GM12878 (cell line): ENCODE data around the gene DIPK1A. TPM values are rescaled to one million over a fixed set of nuclear protein-coding genes. Genes with fewer than 3 reads are reported as not detected.
A peak's percentile ranks its signal among the peaks of the same experiment; 100 is the strongest.

ENCODE experiments used
- ATF7 ChIP-seq: fragments of 450-650 bp; IDR thresholded peaks from 2 replicates; pipeline ENCODE4 v1.6.1; 2016; ENCODE audit warnings: low read depth, mild to moderate bottlenecking
- CBX3 ChIP-seq: fragments of 200-600 bp; sonication (generic); IDR thresholded peaks from 2 replicates; pipeline ENCODE4 v1.6.1; 2016; ENCODE audit warnings: low read depth, borderline replicate concordance
- ETV6 ChIP-seq, 2 experiments: fragments of 450-650 bp in 1 of 2; IDR thresholded peaks in 1 of 2; conservative IDR thresholded peaks in 1 of 2; 2 replicates each; pipeline ENCODE4 v1.6.1; 2014; ENCODE audit warnings: antibody characterized with exemption in 1 of 2, borderline replicate concordance in 1 of 2, low read depth in 1 of 2, mild to moderate bottlenecking in 1 of 2, moderate library complexity in 1 of 2
- HDAC6 ChIP-seq: fragments of 200-600 bp; sonication (generic); IDR thresholded peaks from one replicate; pipeline ENCODE4 v1.8.0; 2017; ENCODE audit warnings: antibody characterized with exemption; ENCODE audit not compliant: unreplicated experiment
- IKZF1 ChIP-seq: fragments of 450-650 bp; conservative IDR thresholded peaks from 2 replicates; pipeline ENCODE4 v1.6.1; 2017; ENCODE audit warnings: antibody characterized with exemption, mild to moderate bottlenecking
- JUND ChIP-seq: IDR thresholded peaks from 2 replicates; pipeline ENCODE4 v1.6.1; 2012; ENCODE audit warnings: low read depth, mild to moderate bottlenecking, low read length, improper control_type of control experiment, moderate library complexity
- MEF2A ChIP-seq: IDR thresholded peaks from 2 replicates; pipeline ENCODE4 v1.6.1; 2011; ENCODE audit warnings: low read depth, mild to moderate bottlenecking, low read length, moderate library complexity; ENCODE audit not compliant: insufficient read depth
- MEF2B ChIP-seq: fragments of 450-650 bp; IDR thresholded peaks from 2 replicates; pipeline ENCODE4 v1.6.1; 2018; ENCODE audit warnings: mild to moderate bottlenecking, moderate library complexity; ENCODE audit not compliant: partially characterized antibody, poor library complexity, severe bottlenecking
- MXI1 ChIP-seq: fragments of 150-350 bp; IDR thresholded peaks from 2 replicates; pipeline ENCODE4 v1.6.1; 2011; ENCODE audit warnings: low read depth, mild to moderate bottlenecking, inconsistent platforms, low read length, improper control_type of control experiment
- NBN ChIP-seq: fragments of 450-650 bp; IDR thresholded peaks from 2 replicates; pipeline ENCODE4 v1.6.1; 2016
- NRF1 ChIP-seq: conservative IDR thresholded peaks from 2 replicates; pipeline ENCODE4 v1.6.1; 2011; ENCODE audit warnings: mild to moderate bottlenecking, low read depth, low read length, improper control_type of control experiment
- PML ChIP-seq: IDR thresholded peaks from 2 replicates; pipeline ENCODE4 v1.6.1; 2012; ENCODE audit warnings: low read length, inconsistent platforms
- RUNX3 ChIP-seq: IDR thresholded peaks from 2 replicates; pipeline ENCODE4 v1.6.1; 2012; ENCODE audit warnings: low read length, inconsistent platforms
- SIN3A ChIP-seq: IDR thresholded peaks from 2 replicates; pipeline ENCODE4 v1.6.1; 2012; ENCODE audit warnings: low read depth, low read length, improper control_type of control experiment
- SMC3 ChIP-seq: IDR thresholded peaks from 2 replicates; pipeline ENCODE4 v1.6.1; 2011; ENCODE audit warnings: low read length, improper control_type of control experiment, borderline replicate concordance
- SP1 ChIP-seq: IDR thresholded peaks from one replicate; pipeline ENCODE4 v1.6.1; 2011; ENCODE audit warnings: low read depth, low read length
- SREBF1 ChIP-seq: IDR thresholded peaks from 2 replicates; pipeline ENCODE4 v1.6.1; 2012; ENCODE audit warnings: mild to moderate bottlenecking, low read length
- SUPT20H ChIP-seq: IDR thresholded peaks from 2 replicates; pipeline ENCODE4 v1.6.1; 2011; ENCODE audit warnings: low read depth, mild to moderate bottlenecking, low read length, moderate library complexity, borderline replicate concordance; ENCODE audit not compliant: control insufficient read depth
- TBL1XR1 ChIP-seq: IDR thresholded peaks from 2 replicates; pipeline ENCODE4 v1.6.1; 2012; ENCODE audit warnings: low read depth, low read length, improper control_type of control experiment
- ZNF207 ChIP-seq: fragments of 450-650 bp; IDR thresholded peaks from 2 replicates; pipeline ENCODE4 v1.6.1; 2014; ENCODE audit warnings: antibody characterized with exemption, mild to moderate bottlenecking, borderline replicate concordance
- polyA plus RNA-seq, 11 experiments: library from polyadenylated mRNA; depleted of rRNA in 4 of 11; unstranded in 6 of 11; stranded (reverse) in 5 of 11; fragments of >200 nt; fragmentation: Nextera tagmentation in 4 of 11; fragmentation: Illumina TruSeq in 1 of 11; extraction: Ambion mirVana in 4 of 11; extraction: Trizol in 1 of 11; gene quantifications; 1 replicate in 1 of 11; 2 replicates in 10 of 11; pipeline versions ENCODE4 v1.2.1 to v1.2.3, GENCODE V29; 2011 to 2016; ENCODE audit warnings: inconsistent platforms in 2 of 11, missing spikeins in 2 of 11, low read depth in 1 of 11
- total RNA-seq, 4 experiments: library from RNA; depleted of rRNA in 3 of 4; stranded (reverse); fragments of >200 nt in 3 of 4; fragmentation: Illumina TruSeq in 1 of 4; extraction: Trizol in 1 of 4; gene quantifications; 2 replicates each; pipeline versions ENCODE4 v1.2.1 to v1.2.3, GENCODE V29; 2013 to 2021
- TF ChIP-seq, protein P1 (sequence below): IDR thresholded peaks from 2 replicates; pipeline ENCODE4 v1.6.1; 2011; ENCODE audit warnings: borderline replicate concordance, low read depth, mild to moderate bottlenecking, moderate library complexity, mixed read lengths, low read length; ENCODE audit not compliant: insufficient read depth; ENCODE audit errors: extremely low read length
- TF ChIP-seq, protein P2 (sequence below): fragments of 450-650 bp; IDR thresholded peaks from 2 replicates; pipeline ENCODE4 v1.6.1; 2016; ENCODE audit warnings: mild to moderate bottlenecking, moderate library complexity, borderline replicate concordance
- TF ChIP-seq, protein P3 (sequence below): fragments of 450-650 bp; IDR thresholded peaks from 2 replicates; pipeline ENCODE4 v1.6.1; 2016; ENCODE audit warnings: mild to moderate bottlenecking
- TF ChIP-seq, protein P4 (sequence below): IDR thresholded peaks from 2 replicates; pipeline ENCODE4 v1.6.1; 2011; ENCODE audit warnings: borderline replicate concordance, low read depth, mild to moderate bottlenecking, moderate library complexity, low read length; ENCODE audit not compliant: insufficient read depth, poor library complexity, severe bottlenecking

DIPK1A gene
- total and polyA plus RNA-seq, 10 of the 15 experiments (the other 5 are each of a cell fraction or from before 2014, with no cell fraction given): 4.9 to 15.0 (median 9.7) TPM

DNA sequence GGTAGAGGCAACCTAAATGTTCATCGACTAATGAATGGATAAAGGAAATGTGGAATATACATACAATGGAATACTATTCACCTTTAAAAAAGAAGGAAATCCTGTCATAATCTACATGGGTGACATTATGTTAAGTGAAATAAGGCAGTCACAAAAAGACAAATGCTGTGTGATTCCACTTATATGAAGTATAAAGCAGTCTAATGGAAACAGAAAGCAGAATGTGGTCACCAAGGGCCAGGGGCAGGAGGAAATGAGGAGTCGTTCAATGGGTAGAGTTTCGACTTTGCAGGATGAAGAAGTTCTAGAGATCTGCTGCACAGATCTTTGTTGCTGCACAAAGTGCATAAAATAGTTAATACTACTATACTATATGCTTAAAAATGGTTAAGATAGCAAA, 7.8 kb downstream of the DIPK1A start (continued):
- TF ChIP-seq, protein P1, sequence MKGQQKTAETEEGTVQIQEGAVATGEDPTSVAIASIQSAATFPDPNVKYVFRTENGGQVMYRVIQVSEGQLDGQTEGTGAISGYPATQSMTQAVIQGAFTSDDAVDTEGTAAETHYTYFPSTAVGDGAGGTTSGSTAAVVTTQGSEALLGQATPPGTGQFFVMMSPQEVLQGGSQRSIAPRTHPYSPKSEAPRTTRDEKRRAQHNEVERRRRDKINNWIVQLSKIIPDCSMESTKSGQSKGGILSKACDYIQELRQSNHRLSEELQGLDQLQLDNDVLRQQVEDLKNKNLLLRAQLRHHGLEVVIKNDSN: no peak
- TF ChIP-seq PML: no peak
- TF ChIP-seq, protein P2, sequence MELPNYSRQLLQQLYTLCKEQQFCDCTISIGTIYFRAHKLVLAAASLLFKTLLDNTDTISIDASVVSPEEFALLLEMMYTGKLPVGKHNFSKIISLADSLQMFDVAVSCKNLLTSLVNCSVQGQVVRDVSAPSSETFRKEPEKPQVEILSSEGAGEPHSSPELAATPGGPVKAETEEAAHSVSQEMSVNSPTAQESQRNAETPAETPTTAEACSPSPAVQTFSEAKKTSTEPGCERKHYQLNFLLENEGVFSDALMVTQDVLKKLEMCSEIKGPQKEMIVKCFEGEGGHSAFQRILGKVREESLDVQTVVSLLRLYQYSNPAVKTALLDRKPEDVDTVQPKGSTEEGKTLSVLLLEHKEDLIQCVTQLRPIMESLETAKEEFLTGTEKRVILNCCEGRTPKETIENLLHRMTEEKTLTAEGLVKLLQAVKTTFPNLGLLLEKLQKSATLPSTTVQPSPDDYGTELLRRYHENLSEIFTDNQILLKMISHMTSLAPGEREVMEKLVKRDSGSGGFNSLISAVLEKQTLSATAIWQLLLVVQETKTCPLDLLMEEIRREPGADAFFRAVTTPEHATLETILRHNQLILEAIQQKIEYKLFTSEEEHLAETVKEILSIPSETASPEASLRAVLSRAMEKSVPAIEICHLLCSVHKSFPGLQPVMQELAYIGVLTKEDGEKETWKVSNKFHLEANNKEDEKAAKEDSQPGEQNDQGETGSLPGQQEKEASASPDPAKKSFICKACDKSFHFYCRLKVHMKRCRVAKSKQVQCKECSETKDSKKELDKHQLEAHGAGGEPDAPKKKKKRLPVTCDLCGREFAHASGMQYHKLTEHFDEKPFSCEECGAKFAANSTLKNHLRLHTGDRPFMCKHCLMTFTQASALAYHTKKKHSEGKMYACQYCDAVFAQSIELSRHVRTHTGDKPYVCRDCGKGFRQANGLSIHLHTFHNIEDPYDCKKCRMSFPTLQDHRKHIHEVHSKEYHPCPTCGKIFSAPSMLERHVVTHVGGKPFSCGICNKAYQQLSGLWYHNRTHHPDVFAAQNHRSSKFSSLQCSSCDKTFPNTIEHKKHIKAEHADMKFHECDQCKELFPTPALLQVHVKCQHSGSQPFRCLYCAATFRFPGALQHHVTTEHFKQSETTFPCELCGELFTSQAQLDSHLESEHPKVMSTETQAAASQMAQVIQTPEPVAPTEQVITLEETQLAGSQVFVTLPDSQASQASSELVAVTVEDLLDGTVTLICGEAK: no peak
- no peak for TF ChIP-seq ZNF207
- TF ChIP-seq MXI1: no peak
- no peak for TF ChIP-seq SUPT20H
- TF ChIP-seq SREBF1: no peak
- no peak for TF ChIP-seq NRF1
- TF ChIP-seq SP1: no peak
- TF ChIP-seq MEF2B: no peak
- TF ChIP-seq CBX3: no peak
- TF ChIP-seq, protein P3, sequence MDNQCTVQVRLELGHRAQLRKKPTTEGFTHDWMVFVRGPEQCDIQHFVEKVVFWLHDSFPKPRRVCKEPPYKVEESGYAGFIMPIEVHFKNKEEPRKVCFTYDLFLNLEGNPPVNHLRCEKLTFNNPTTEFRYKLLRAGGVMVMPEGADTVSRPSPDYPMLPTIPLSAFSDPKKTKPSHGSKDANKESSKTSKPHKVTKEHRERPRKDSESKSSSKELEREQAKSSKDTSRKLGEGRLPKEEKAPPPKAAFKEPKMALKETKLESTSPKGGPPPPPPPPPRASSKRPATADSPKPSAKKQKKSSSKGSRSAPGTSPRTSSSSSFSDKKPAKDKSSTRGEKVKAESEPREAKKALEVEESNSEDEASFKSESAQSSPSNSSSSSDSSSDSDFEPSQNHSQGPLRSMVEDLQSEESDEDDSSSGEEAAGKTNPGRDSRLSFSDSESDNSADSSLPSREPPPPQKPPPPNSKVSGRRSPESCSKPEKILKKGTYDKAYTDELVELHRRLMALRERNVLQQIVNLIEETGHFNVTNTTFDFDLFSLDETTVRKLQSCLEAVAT: no peak
- TF ChIP-seq JUND: no peak
- peak in 1 of 2 experiments; percentile 85; a peak in 2 of 4 replicates for TF ChIP-seq ETV6 (conservative IDR thresholded peaks at IDR 0.05 in 1 of 2, IDR thresholded peaks at IDR 0.05 in 1 of 2; ENCODE audit: borderline replicate concordance in 1 of 2, low read depth in 1 of 2)
- TF ChIP-seq ATF7: 0 out of 2 replicates have a peak, but pooled peaks have one; percentile 29
- no peak for TF ChIP-seq TBL1XR1
- TF ChIP-seq RUNX3: peak; percentile 94
- no peak for TF ChIP-seq HDAC6
- no peak for TF ChIP-seq SMC3
- 0 out of 2 replicates have a peak, but pooled peaks have one; percentile 31 for TF ChIP-seq NBN
- TF ChIP-seq, protein P4, sequence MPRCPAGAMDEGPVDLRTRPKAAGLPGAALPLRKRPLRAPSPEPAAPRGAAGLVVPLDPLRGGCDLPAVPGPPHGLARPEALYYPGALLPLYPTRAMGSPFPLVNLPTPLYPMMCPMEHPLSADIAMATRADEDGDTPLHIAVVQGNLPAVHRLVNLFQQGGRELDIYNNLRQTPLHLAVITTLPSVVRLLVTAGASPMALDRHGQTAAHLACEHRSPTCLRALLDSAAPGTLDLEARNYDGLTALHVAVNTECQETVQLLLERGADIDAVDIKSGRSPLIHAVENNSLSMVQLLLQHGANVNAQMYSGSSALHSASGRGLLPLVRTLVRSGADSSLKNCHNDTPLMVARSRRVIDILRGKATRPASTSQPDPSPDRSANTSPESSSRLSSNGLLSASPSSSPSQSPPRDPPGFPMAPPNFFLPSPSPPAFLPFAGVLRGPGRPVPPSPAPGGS: no peak
- 0 out of 2 replicates have a peak, but pooled peaks have one; percentile 47 for TF ChIP-seq MEF2A
- TF ChIP-seq SIN3A: no peak
- TF ChIP-seq IKZF1: peak; percentile 53; the same call in 1 of the 2 replicates
